GM15510 (cell line): Measurements from ENCODE around the gene CDK5RAP3.

Experiments
- POLR2A ChIP-seq: IDR thresholded peaks from 3 replicates; pipeline ENCODE4 v1.6.1; 2011; ENCODE audit warnings: borderline replicate concordance; ENCODE audit not compliant: insufficient read length; ENCODE audit errors: extremely low read depth

The CDK5RAP3 gene

GRCh38 chr17:48023400-48024148 lies 52.7 kb downstream of the CDK5RAP3 start:
- TF ChIP-seq POLR2A, result no peak

GRCh38 chr17:48024149-48025039 lies 53.5 kb downstream of the CDK5RAP3 start:
- TF ChIP-seq POLR2A, result no peak

DNA sequence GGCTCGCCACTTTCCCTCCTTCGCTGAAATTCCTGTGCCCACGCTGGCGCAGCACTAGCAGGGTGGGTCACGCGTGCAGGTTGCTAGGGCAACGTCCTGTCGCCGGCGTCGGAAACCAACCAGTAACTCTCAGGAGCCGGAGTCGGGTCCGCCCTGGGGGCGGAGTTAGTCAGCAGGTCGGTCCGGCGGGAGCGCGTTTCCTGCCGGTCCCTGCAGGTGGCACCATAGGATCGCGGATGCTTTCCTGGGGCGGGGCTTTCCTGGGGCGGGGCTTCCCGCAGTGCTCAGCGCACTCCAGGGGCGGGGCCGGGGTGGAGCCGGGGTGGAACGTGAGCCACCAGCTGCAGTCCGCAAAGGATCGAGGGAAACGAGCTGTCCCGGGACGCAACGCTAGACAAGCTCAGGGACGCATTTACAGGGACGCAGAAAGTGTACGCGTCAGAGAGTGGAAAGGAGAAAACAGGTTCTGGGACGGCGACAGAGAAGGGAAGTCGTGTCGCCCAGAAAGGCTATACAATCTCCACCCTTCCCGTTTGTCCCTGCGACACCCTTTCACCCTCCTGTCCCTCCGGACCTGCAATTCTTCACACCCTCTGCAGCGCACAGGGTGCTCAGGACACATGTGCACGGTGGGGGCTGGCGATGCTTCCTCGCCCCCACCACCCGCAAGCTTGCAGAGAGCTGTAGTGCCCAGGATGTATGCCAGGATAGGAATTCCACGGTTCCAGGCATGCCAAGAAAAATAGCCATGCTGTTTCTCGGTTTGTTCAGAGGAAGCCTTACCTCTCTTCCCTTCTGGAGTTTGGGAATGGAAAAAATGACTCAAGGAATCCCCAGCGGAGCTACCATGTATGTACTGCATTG lies 54.4 kb downstream of the CDK5RAP3 start:
- TF ChIP-seq POLR2A, result no peak

DNA sequence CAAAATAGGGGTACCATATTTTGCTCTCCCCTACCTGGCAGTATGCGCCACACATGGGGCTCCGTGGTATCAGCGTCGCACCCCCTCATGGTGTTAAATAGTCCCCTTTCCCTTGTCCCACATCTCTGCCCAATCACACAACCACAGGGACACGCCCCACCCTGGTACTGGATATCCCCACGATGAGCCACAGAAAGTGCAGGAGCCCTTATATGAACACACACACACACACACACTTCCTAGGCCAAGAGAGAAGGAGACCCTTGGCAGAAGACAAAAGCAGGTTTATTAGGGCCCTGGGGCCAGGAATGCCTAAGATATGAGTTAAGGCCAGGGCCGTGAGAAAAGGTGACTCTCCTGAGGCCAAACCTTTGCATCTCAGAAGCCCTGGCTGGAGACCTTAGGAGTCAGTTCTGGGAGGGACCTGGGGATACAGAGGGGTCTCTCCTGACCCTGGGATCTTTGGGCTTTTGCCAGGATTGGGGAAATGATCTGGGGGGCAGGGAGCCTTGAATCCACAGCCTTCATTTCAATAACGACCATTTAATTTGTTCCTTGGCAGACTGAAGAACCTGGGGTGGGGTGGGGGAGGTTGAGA lies 55.1 kb downstream of the CDK5RAP3 start:
- TF ChIP-seq POLR2A, result no peak

- TF ChIP-seq POLR2A, result no peak
These were observed 55.8 kb downstream of the CDK5RAP3 start for GRCh38 chr17:48026502-48027321.

DNA sequence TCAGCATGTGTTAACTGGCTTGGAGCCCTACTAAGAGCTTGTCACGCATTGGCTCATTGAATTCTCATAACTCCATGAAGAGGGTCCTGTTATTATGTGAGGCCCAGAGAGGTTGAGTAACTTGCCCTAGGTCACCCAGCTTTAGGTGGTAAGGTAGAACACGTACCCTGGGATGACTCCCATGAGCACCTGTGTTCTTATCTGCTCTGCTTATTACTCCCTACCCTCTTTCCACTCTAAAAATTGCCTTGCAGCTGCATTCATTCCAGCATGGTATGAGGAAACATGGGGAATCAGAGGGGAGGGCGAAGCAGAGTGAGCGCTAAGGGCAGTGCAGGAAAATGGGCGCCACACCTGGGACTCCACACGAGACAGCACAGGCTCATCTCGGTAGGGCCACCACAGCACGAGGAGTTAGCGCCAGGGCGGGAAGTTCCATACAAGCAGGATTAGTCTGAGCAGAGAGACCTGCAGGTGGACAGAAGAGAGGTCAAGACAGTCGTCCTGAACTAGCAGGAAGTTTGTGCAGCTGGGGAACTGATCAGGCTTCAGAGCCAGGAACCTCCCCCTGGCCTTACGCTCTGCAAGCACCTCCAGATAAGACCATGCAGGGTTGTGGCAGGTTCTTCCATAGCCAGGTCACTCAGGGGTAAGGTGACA lies 56.5 kb downstream of the CDK5RAP3 start:
- TF ChIP-seq POLR2A, result no peak

DNA sequence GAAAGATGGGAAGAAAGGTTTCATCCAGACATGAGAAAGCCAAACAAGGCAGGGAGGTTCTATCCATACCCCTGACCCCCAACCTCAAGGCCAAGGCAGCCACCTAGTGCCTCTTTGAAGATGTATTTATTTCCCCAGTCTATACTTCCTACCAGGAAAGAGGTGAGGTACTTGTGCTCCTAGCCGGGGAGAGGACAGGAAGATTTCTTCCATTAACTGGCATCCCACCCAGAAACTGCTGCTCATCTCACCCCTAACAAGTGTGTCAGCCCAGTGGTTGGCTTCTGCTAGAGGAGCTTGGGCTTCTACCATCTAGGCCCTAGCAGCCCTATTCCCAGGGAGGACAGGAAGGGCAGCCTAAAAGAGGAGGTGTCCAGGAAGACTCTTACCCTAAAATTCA lies 57.8 kb downstream of the CDK5RAP3 start:
- TF ChIP-seq POLR2A, result no peak

- no peak for TF ChIP-seq POLR2A
These were observed 59.6 kb downstream of the CDK5RAP3 start for GRCh38 chr17:48030531-48030930.
